Stimulated activated CD8-positive, alpha-beta memory T cell treated with anti-CD3 and anti-CD28 coated beads, Interleukin-7, amount 100 ng/mL, for 48 hours (primary cell): ENCODE measurements around the gene PDAP1.
"Not testable (repeated sequence)": the region's sequence is repeated elsewhere in the genome, so short reads cannot be mapped to it uniquely, and the experiment has no call there.

ENCODE experiments used
- DNase-seq, 2 donors: peaks; one replicate each; pipeline ENCODE4 v3.0.0-alpha.2; 2020; ENCODE audit warnings: low read depth in 1 of 2; ENCODE audit errors: extremely low read depth in 1 of 2

PDAP1 gene

GRCh38 chr7:99380032-99380822, 28.2 kb downstream of the PDAP1 start:
- peak in 1 of 2 donors; percentile 45 for DNase-seq

DNA sequence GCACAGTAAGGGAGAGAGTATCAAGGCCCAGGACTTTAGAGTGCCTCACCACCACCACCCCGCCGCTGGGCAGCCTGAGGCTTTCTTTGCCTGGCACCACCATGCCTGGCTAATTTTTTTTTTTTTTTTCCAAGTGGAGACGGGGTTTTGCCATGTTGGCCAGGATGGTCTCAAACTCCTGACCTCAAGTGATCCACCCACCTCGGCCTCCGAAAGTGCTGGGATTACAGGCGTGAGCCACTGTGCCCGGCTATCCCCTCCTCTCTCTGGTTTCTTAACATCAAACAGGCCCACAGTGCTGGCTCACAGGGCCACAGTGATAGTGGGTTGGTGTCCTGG, 28.7 kb downstream of the PDAP1 start:
- DNase-seq, result not testable (repeated sequence)

- no peak for DNase-seq
Measured at GRCh38 chr7:99379043-99379577, 29.3 kb downstream of the PDAP1 start.

- peak; percentile 47 to 53 for DNase-seq
Measured at GRCh38 chr7:99375070-99375807, 33.2 kb downstream of the PDAP1 start.

GRCh38 chr7:99374111-99375064, 34.0 kb downstream of the PDAP1 start, which contains the start of gene ARPC1B:
Gene ARPC1B, plus strand, starts transcription at chr7:99374730. Its CDS starts 10,985 bp downstream, at chr7:99385715.
- DNase-seq, result peak; percentile 76 to 80

GRCh38 chr7:99373091-99374066, 35.0 kb downstream of the PDAP1 start:
- DNase-seq, result no peak

DNA sequence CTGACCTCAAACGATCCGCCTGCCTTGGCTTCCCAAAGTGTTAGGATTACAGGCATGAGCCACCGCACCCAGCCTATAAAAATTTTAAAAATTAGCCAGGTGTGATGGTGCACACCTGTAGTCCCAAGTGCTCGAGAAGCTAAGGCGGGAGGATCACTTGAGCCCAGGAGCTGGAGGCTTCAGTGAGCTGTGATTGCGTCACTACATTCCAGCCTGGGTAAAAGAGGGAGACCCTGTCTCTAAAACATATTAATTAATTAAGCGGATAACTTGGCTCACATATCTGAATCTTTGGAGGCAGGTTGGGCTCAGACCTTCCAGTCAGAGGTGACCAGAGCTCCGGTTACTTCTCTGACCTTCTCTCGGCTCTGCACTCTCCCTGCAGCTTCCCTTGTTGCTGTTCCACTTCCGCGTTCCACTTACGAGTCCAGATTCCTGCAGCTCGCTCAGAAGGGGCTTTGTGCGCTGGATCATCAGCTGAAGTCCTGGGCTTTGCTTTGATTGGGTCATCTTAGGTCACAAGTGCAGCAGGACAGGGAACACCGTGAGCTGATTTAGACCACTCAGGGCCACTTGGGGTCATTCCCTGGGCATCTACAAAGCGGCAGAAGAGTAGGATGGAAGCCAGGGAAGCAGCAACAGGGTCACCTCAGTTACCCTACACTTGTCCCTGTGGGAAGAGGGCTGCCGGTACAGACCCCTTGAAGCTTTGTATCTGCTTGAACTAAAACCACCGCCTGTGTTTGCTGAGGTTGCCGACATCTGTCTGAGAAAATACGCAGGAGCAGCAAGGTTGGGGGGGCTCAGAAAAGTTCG, 35.9 kb downstream of the PDAP1 start:
- no peak for DNase-seq

DNA sequence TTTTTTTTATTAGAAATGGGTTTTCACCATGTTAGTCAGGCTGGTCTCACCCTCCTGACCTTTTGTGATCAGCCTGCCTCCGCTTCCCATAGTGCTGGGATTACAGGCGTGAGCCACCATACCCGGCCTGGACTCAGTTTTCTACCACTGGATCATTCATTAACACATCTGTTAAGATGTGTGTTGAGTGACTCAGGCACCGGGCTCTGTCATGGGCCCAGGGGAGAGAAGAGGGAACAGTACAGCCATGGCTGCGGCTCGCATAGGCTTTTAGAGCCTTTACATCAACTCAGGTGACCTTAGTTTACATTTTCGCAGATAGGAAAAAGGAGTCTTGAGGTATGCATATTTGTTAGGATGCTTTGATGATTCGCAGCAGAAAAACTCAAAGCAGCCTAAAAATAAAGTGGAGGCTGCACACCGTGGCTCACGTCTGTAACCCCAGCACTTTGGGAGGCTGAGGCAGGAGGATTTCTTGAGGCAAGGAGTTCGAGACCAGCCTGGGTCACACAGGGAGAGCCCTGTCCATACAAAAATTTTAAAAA, 36.9 kb downstream of the PDAP1 start:
- no peak for DNase-seq

GRCh38 chr7:99369767-99370391, 38.5 kb downstream of the PDAP1 start:
- DNase-seq, result no peak

DNA sequence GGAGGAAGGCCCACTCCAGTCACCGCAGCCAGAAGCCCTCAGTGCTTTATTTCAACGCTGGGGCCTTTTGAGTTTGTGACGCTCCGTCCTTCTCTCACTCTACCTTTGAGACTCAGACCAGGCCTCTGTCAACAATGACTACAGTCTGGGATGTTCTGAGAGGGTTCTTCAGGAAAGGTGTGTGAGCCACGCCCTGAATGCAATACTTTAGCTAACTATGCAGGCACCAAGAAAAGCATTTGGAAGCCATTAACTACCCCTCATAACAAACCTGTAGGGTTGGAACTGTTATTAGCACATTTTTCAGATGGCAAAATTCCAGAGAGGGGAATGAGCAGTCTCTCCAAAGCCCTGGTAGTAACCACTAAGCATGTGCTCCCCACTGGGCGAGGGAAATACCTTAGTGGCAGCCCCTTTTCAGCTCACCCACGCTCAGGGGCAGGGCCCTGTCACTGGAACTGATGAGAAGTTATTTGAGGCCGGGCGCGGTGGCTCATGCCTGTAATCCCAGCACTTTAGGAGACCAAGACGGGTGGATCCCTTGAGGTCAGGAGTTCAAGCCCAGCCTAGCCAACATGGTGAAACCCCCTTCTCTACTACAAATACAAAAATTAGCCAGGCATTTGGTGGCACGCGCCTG, 39.5 kb downstream of the PDAP1 start:
- no peak for DNase-seq

DNA sequence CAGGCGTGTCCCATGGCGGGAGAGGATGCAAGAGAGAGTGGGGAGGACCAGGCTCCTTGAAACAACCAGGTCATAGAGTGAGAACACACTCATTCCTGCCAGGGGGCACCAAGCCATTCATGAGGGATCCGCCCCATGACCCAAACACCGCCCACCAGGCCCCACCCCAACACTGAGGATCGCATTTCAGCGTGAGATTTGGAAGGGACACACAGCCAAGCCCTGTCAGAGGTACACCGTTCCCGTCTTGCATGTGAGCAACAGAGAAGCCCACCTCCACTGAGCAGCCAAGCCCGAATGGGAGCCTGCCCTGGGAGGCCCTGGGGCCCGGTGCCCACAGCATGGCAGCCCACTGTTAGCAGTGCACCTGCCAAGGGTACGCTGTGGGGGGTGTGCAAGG, 41.8 kb downstream of the PDAP1 start:
- no peak for DNase-seq

DNA sequence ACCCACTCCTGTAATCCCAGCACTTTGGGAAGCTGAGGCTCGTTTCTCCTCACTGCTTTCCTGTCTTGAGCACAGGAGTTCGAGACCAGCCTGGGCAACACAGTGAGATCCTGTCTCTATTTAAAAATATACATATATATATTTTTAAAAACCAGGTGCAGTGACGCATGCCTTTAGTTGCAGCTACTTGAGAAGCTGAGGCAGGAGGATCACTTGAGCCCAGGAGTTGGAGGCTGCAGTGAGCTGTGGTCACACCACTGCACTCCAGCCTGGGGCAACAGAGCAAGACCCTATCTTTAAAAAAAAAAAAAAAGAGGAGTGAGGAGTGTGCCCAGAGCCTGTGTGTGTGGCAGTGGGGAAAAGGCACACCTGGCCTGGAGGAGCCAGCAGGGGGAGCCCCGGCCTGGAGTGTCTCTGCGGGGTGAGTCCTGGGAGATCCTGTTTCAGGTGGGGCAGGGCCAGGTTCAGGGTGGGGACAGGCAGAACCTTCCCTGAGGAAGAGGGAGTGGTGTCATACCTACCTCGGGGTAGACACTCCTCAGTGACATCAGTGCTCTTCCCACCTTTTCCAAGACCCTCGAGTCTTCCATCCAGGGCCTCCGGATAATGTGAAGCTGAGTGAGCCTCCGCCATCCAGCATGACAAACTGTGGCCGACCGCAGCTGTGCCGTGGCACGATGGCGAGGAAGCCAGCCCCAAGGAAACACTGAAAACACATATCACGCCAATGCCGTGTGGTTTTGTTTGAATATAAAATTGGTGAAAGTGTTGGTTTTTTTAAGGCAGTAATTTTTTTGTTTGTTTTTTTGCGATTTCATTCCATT, 42.9 kb downstream of the PDAP1 start:
- DNase-seq, result no peak

GRCh38 chr7:99363286-99363685, 45.1 kb downstream of the PDAP1 start:
- DNase-seq, result no peak

DNA sequence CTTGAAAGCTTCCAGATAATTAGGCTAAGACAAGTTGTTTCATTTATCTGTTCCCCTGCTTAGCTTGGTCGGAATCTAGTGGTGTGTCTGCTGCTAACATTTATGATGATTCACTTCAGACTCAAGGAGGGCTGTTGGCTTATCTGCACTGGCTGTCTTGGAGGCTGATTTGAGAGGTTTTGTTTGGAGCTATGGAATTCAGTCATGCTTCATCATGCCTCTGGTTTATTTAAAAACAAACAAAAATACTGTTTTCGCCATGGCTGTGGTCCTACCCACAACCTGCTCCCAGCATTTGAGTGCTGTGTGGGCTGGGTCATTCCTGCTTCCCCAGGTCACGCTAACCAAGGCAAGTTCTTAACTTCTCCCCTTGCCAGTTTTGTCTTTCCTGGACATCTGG, 45.6 kb downstream of the PDAP1 start:
- no peak for DNase-seq

DNA sequence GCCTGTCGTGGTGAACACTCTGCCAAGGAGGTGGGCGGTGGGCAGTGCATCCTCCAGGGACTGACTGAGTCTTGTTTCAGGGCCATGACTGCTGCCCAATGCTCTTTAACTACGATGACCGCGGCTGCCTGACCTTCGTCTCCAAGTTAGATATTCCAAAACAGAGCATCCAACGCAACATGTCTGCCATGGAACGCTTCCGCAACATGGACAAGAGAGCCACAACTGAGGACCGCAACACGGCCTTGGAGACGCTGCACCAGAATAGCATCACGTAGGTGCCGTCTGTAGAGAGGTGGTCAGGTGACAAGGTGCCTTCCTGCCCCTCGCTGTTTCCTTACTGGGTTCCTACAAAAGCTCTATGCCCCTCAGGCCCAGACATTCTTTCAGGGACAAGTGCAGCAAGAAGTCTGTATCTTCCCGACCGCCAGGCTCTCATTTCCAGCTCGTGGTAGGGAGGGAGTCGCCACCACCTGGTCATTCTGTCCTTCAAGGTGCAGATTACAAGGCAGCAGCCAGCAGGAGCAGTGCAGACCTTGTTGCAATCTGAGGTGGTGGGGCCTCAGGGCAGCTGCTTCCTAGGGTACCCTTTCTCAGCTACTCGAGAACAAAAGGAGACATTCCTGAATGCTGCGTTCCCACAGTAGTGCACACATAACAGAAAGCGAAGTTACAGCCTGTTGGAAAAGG, 48.8 kb downstream of the PDAP1 start:
- DNase-seq, result no peak

DNA sequence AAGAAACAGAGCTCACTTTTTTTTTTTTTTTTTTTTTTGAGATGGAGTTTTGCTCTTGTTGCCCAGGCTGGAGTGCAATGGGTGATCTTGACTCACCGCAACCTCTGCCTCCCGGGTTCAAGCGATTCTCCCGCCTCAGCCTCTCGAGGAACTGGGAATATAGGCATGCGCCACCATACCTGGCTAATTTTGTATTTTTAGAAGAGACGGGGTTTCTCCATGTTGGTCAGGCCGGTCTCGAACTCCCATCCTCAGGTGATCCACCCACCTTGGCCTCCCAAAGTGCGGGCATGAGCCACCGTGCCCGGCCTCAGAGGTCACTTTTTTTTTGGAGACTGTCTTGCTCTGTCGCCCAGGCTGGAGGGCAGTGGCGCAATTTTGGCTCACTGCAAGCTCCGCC, 49.9 kb downstream of the PDAP1 start:
- DNase-seq, result not testable (repeated sequence)
